B cell (primary cell): ENCODE measurements around the gene MRPL36.

Source experiments
- EZH2 ChIP-seq: IDR thresholded peaks from 2 replicates; pipeline ENCODE4 v1.6.1; 2012; ENCODE audit warnings: borderline replicate concordance, low read depth, mild to moderate bottlenecking, moderate library complexity, low read length; ENCODE audit not compliant: insufficient read depth, poor library complexity, severe bottlenecking
- TF ChIP-seq, protein P1 (sequence below): fragments of 200-600 bp; IDR thresholded peaks from one replicate; pipeline ENCODE4 v1.8.0; 2022; ENCODE audit warnings: antibody characterized with exemption, mild to moderate bottlenecking

DNA sequence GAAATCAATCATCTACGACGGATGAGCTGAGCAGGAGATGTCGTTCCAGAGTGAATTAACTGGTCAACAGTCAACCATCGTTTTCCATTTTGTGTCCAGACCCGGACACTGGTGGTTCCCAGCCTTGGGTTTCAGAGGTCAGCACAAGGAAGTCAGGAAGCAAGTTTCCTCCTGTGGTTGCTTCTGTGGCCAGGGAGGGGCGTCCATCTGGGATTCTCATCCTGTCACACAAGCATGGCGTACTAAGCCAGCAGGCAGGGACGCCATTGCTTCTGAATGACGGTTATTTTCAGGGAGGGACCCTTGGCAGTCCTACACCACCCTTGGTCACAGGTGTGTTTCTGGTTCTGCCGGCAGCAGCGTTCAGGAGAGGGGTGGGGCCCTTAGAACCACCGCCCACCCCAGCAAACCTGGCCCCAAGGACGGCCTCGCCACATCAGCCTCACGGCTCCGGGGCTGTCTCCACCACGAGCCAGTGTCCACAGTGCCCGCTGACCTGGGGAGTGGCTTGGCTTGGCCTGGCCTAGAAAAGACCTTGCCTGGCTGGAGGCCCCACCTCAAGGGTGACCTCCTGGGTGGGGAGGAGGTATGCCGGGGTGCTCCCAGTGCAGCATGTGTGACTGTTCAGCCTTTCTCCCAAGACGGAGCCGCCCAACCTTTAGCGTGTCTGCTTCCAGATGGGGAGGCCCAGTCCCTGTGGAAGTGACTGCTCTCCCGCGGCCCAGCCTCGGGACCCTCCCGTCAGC lies 26.8 kb upstream of the MRPL36 start:
- TF ChIP-seq, protein P1, sequence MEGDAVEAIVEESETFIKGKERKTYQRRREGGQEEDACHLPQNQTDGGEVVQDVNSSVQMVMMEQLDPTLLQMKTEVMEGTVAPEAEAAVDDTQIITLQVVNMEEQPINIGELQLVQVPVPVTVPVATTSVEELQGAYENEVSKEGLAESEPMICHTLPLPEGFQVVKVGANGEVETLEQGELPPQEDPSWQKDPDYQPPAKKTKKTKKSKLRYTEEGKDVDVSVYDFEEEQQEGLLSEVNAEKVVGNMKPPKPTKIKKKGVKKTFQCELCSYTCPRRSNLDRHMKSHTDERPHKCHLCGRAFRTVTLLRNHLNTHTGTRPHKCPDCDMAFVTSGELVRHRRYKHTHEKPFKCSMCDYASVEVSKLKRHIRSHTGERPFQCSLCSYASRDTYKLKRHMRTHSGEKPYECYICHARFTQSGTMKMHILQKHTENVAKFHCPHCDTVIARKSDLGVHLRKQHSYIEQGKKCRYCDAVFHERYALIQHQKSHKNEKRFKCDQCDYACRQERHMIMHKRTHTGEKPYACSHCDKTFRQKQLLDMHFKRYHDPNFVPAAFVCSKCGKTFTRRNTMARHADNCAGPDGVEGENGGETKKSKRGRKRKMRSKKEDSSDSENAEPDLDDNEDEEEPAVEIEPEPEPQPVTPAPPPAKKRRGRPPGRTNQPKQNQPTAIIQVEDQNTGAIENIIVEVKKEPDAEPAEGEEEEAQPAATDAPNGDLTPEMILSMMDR = no peak
- no peak for TF ChIP-seq EZH2
